Stimulated activated CD4-positive, alpha-beta T cell treated with anti-CD3 and anti-CD28 coated beads, Interleukin-15, amount 100 ng/mL, for 1 hour (primary cell): Measurements from ENCODE around the gene CLTB.

Experiments
- DNase-seq, 2 donors: peaks; one replicate each; pipeline ENCODE4 v3.0.0-alpha.2; 2020; ENCODE audit warnings: low read depth in 1 of 2, low spot score in 1 of 2

Gene CLTB

DNA sequence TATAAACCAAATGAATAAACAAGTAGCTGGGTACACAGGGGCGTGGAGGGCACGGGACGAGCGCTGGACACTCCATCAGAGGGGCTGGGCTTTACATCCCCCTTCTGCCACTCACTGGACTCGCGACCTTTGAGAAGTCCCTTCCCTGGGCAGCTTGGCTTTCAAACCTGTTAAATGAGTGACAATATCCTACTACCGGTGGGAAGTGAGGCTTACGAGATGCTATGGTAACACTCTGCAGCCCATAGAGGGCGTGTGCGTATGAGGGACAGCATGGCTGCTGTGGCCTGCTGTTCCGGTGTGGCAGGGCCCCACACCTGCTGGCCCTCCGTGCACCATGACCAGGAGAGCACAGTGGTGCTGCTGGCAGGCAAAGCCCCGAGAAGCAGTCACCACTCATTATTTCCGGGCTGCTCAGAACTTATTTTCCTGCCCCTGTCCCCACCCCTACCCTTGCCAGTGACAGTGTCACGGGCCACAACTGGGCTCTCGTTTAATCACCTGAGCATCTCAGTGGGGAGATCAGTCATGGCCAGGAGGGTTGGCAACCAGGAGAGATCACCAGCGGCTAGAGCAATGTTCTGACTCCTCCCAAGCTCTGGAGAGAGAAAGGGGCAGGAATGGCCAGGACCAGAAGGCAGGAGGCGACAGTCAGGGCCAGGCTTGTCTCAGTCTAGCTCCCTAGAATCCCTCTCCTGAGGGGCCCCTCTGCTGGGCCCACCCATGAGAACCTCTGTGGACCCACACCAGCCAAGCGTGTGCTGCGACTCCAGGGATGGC lies 10.5 kb downstream of the CLTB start:
- no peak for DNase-seq

- DNase-seq = no peak
Measured at GRCh38 chr5:176401281-176402205, 14.8 kb downstream of the CLTB start.

- no peak for DNase-seq
Measured at GRCh38 chr5:176400382-176401156, 15.8 kb downstream of the CLTB start.

DNA sequence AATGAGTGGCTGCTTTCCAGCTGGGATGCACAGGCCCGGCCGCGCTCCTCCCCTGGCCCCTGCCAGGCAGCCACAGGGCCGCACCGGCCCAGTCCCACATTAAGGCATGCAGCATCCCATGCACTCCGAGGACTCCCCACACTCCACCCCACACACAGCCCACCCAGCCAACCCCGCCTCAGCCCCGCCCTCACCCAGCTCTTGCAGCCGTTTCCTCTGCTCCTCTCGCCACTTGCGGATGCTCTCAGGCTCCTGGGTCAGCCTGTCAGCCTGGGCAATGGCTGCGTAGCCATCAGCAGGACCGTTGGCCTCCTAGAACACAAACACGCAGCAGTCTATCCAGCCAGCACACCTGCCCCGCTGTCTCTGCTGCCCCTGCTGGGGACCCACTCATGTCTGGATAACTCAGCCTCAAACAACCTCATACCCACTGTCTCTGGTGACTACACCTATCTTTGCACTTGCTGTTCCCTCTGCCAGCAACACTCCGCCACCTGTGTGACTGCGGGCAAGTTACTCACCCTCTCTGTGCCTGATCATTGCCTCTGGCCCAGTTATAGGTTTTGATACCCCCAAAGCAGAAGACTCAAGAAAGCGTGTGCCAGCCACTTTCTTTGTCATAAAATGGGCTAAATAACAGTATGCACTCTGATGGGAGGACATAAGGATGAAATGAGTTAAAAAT lies 18.5 kb downstream of the CLTB start:
- no peak for DNase-seq

DNA sequence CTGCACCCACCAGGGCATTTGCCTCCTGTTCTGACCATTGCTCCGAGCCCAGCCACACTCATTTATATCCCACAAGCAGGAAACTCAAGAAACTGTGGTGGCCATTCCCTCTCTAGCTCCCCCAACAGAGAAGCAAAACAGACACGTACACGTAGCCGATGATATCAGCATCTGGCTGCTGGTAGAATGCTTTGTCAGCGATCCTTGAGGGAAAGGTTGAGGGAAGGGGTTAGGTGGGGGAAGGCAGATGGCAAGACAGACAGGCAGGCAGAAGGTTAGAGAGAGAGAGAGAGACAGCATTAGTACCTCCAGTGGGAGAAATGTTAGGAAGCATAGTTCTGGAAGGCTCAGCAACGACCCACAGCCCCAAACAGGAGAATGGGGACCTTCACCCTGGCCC lies 20.0 kb downstream of the CLTB start:
- no peak for DNase-seq

DNA sequence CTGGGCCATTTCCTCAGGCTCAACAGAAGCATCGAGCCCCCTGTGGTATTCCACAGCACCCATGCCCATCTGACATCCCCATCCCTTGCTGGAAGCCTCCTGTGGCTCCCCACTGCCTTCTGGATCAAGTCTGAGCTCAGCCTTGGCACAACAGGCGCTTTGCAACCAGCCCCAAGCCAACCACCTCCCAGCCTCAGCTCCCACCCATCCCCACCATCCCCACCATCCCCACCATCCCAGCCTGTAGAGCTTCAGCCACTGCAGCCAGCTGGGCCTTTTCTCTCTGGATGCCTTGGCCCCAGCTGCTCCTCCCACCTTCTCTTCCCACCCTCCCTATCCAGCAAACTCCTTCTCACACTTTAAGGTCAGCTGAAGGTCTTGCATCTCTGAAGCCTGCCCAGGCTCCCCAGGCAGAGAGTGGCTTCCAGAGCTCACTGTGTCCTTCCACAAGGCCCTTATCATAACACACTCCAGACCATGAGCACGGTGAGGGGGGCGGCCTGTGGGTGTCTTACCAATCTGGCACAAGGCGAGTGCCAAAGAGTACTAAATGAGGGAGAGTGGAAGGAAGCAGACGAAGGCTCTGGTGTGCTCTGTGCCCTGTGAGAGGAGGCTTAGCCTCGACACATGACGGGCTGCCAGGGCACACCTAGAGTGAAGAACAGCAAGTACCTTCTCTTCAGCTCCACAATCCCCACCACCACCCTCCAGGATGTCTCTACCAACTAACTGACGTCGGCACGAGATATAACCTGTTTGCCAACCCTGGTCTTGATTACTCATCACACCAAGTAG lies 21.3 kb downstream of the CLTB start:
- no peak for DNase-seq

- DNase-seq = no peak
Measured at GRCh38 chr5:176394096-176394495, 22.2 kb downstream of the CLTB start.

DNA sequence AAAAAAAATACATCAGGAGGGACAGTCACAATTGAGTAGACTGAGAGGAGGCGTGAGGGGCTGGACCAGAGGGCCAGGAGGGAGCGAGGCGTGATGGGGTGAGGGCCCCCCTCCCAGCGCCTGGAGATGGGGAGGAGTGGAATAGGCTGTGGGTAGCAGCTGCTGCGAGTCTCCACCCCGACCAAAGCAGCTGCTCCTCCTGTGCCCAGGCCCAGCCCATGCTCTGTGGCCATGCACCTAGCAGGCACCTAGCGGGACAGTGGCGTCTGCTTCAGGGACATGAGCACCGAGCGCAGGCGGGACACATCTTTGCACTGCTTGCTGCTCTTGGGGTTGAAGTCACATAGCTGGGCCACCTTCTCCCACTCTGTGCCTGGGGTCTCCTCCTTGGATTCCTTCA lies 23.8 kb downstream of the CLTB start:
- no peak for DNase-seq

GRCh38 chr5:176391999-176392398 lies 24.3 kb downstream of the CLTB start:
- DNase-seq = no peak

GRCh38 chr5:176391479-176391878 lies 24.9 kb downstream of the CLTB start:
- no peak for DNase-seq

DNA sequence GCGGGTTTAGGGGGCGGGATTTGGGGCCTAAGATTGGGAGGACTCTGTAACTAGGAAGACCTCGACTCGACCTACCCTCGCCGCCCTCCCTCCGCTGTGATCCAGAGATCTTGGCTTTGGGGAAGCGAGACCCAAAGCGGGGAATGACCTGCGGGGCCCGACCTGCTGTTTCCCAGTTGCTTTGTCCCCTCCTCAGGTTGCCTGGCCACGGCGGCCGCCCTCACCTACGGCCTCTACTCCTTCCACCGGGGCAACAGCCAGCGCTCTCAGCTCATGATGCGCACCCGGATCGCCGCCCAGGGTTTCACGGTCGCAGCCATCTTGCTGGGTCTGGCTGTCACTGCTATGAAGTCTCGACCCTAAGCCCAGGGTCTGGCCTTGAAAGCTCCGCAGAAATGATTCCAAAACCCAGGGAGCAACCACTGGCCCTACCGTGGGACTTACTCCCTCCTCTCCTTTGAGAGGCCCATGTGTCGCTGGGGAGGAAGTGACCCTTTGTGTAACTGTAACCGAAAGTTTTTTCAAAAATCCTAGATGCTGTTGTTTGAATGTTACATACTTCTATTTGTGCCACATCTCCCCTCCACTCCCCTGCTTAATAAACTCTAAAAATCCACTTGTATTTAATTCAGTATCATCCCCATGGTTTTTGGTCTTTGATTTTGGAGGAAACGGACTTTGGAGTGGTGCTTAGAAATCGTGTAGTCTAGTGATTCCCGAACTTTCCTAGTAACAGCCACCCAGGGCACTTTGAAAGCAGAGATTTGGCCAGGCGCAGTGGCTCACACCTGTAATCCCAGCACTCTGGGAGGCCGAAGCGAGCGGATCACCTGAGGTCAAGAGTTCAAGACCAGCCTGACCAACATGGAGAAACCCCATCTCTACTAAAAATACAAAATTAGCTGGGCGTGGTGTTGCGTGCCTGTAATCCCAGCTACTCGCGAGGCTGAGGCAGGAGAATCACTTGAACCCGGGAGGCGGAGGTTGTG lies 26.9 kb downstream of the CLTB start:
- DNase-seq = no peak

- DNase-seq = peak; percentile 97 to 98
Measured at GRCh38 chr5:176388444-176389134, 27.8 kb downstream of the CLTB start, which contains the start of the genes HIGD2A and NOP16. HIGD2A (plus strand) TSS chr5:176388751; CDS start chr5:176388820, 69 bp downstream. NOP16 (minus strand) TSS chr5:176388598; CDS start chr5:176388539, 59 bp downstream.

DNA sequence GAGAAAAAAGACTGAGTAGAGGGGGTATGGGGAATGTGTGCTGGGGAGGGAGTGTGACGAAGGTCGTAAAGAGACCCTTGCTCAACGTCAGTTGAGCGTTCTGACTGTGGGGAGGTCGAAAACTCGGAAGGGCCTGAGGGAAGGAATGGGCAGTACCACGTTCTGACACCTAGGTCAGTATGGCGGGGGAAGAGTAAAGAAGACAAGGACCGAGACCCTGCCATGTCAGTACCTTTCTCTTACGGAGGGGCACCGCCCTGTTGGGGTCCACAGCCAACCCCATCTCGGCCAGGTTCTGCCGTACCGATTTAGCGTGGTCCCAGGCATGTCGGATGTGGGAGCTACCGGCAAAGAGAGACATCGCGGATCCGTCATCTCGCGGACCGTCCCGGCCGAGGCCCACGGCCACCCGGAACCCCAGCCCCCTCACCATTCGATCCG lies 28.3 kb downstream of the CLTB start:
- DNase-seq = no peak

DNA sequence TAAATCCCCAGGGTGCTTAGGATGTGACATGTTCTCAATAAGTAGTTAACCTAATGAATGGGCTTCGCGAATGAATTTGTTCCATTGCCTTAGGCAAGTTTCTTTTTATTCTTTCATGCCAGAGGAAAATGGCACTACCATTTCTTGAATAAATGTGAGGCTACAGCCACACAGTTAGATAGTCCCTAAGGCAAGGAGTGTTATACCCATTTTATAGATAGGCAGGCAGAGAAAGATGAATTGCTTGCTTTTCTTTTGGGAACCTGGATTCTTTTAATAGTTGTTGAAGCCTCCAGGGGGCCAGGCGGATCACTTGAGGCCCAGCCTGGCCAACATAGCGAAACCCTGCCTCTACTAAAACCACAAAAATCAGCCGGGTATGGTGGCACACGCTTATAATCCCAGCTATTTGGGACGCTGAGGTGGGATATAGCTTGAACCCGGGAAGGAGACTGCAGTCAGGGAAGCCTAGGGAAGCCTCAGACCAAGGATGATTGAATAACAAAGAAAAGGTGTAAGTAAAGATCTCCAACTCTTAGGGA lies 28.9 kb downstream of the CLTB start:
- DNase-seq = no peak

DNA sequence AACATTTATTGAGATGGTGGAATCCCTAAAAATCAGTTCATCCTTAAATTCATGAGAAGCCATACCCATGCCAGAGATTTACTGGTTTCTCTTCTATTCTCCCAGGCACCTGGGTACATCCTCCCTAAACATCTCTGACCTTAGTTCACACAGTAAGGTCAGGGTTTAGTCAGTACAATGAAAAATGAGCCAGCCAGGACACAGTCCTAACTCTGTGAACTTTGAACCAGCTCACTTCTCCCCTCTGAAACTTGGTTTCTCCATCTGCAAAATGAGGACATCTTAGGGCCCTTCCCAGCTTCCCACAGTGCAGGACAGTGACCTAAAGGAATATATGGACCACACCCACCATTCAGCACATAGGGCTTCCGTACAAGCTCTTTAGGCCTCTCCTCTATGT lies 29.8 kb downstream of the CLTB start:
- no peak for DNase-seq

- no peak for DNase-seq
Measured at GRCh38 chr5:176384991-176385390, 31.3 kb downstream of the CLTB start.

GRCh38 chr5:176384366-176384930 lies 31.9 kb downstream of the CLTB start:
- DNase-seq = no peak
